ENCODE results near the gene GRIK4. TPM values are rescaled to one million over a fixed set of nuclear protein-coding genes. Genes with fewer than 3 reads are reported as not detected.

The GRIK4 gene
- polyA plus RNA-seq, 1 experiment: 0.55 TPM

DNA sequence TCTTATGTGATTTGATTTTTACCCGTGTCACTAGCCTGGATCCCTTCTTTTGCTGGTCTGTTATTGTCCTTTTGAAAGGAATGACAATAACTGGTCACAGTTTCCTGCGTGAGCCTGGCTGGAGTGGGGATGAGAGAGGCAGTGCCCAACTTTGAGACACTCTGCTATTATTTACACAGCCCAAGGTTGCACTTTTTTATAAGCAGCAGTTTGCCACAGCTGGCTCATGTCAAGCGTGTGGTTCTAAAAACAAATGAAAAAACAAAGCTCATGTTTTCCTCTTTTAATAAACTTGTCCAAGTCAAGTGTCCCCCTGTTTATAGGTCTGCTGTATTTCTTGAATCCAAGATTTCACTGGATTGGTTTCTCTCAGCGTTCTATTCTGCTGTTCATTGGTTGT is 201.3 kb downstream of the GRIK4 start:
- Histone ChIP-seq H3K4me3 (ENCODE audit: low read depth, low read length) (no peak overlapping the region), H3K27me3 (ENCODE audit: control insufficient read depth, insufficient read depth, low read length) (no peaks in the 10 kb centered on the region), H3K9me3 (ENCODE audit: control insufficient read depth, insufficient read depth, low read length) (no peaks in the 10 kb centered on the region; the same call in 1 of the 2 replicates), H3K27ac (ENCODE audit: low read depth, low read length) (no peak overlapping the region)
- DNase-seq (ENCODE audit: low read depth, low spot score): no peak
- CTCF ChIA-PET: interaction anchor here (0.6 to 1.5 kb wide), 4 partner anchors 18 to 200 kb away, joined by 3 to 6 read pairs (median 4); no protein-coding TSS in a partner anchor
- no peak for TF ChIP-seq CTCF (IDR thresholded peaks at IDR 0.05; ENCODE audit: low read depth, low read length)
- POLR2A ChIA-PET: no interaction called here

GRCh38 chr11:120713296-120713695 is 201.7 kb downstream of the GRIK4 start:
- POLR2A ChIA-PET: no interaction called here
- no peak overlapping the region for H3K27ac ChIP-seq (ENCODE audit: low read depth, low read length)
- H3K27me3 ChIP-seq (ENCODE audit: control insufficient read depth, insufficient read depth, low read length): no peaks in the 10 kb centered on the region
- CTCF ChIA-PET: interaction anchor here (1.1 to 1.5 kb wide), 2 partner anchors 28 to 89 kb away, joined by 5 to 6 read pairs; no protein-coding TSS in a partner anchor
- no peak for DNase-seq (ENCODE audit: low read depth, low spot score)
- TF ChIP-seq CTCF (IDR thresholded peaks at IDR 0.05; ENCODE audit: low read depth, low read length): no peak
- no peaks in the 10 kb centered on the region for H3K9me3 ChIP-seq (ENCODE audit: control insufficient read depth, insufficient read depth, low read length)
- H3K4me3 ChIP-seq (ENCODE audit: low read depth, low read length): no peak overlapping the region

DNA sequence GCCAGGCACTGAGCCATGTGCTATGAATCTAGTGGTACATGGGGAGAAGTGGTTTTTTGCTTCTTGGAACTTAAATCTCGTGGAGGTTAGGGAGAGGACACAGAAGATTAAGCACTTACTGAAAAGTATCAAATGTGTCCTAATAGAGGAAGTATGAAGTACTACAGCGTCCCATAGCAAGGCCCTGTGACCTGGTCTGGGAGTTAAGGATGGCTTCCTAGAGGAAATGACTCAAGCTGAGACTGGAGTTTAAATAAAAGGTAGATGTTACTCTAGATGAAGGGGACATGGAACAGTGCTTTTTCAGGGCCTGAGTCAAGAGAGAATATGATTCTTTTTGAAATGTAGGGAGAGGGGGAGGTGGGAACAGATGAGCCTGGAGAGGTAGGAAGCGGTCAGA is 202.9 kb downstream of the GRIK4 start:
- H3K27ac ChIP-seq (ENCODE audit: low read depth, low read length): no peak overlapping the region

DNA sequence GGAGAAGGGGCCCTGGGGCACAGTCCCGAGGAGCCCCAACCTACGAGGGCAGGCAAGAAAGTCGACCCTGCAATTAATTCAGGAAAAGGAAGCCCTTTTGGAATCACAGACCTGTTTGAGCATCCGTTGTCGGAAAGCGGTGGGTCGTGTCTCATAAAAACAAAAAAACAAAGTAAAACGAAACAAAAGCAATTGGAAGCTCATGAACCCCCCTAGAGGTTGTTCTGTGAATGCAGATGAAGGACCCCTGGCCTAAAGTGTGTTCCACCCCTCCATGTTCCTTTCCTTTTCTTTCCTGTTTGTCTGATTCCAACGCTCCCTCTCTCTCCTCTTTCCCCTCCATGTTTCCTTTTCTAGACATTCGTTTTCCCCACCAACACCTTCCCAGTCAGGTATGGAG is 203.7 kb downstream of the GRIK4 start:
- H3K9me3 ChIP-seq (ENCODE audit: control insufficient read depth, insufficient read depth, low read length): no peaks in the 10 kb centered on the region
- ChIA-PET POLR2A (no interaction called here), CTCF (interaction anchor here (0.9 to 2.1 kb wide), 4 partner anchors 22 to 412 kb away, joined by 3 to 7 read pairs (median 4); no protein-coding TSS in a partner anchor)
- DNase-seq (ENCODE audit: low read depth, low spot score): no peak
- H3K4me3 ChIP-seq (ENCODE audit: low read depth, low read length): no peak overlapping the region
- no peak overlapping the region for H3K27ac ChIP-seq (ENCODE audit: low read depth, low read length)
- peak; percentile 68 for TF ChIP-seq CTCF (IDR thresholded peaks at IDR 0.05; ENCODE audit: low read depth, low read length)
- H3K27me3 ChIP-seq (ENCODE audit: control insufficient read depth, insufficient read depth, low read length): peaks cover 3% of the 10 kb centered on the region

More for the DNA sequence above, 202.9 kb downstream of the GRIK4 start:
- TF ChIP-seq CTCF (IDR thresholded peaks at IDR 0.05; ENCODE audit: low read depth, low read length): no peak
- ChIA-PET CTCF (interaction anchor here (0.6 to 2.1 kb wide), 4 partner anchors 21 to 150 kb away, joined by 3 to 7 read pairs (median 5); no protein-coding TSS in a partner anchor), POLR2A (no interaction called here)
- Histone ChIP-seq H3K27me3 (ENCODE audit: control insufficient read depth, insufficient read depth, low read length) (no peaks in the 10 kb centered on the region), H3K9me3 (ENCODE audit: control insufficient read depth, insufficient read depth, low read length) (no peaks in the 10 kb centered on the region), H3K4me3 (ENCODE audit: low read depth, low read length) (no peak overlapping the region)
- no peak for DNase-seq (ENCODE audit: low read depth, low spot score)

DNA sequence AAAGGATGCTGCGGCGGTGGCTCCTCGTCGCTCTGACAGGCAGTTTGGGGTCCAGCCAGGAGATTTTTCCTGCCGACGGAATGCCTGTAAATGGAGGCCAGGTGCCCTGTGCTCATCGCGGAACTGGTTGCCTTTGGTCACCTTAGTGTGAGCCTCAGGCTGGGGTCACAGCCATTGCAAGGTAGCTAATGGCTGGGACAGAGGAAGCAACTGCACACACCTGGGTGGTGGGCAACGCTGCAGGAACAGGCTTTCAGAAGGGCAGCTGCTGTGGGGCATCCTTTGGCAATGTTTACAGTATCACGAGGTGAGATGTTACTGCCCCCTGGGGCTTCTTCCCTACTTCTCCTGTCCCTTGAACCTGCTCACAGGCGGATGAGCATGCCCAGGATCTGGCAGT is 205.5 kb downstream of the GRIK4 start:
- ChIA-PET POLR2A (interaction anchor here (0.6 kb wide), 1 partner anchor 882 kb away, joined by 4 read pairs; no protein-coding TSS in a partner anchor), CTCF (no interaction called here)
- H3K9me3 ChIP-seq (ENCODE audit: control insufficient read depth, insufficient read depth, low read length): no peaks in the 10 kb centered on the region
- H3K4me3 ChIP-seq (ENCODE audit: low read depth, low read length): no peak overlapping the region
- no peak for DNase-seq (ENCODE audit: low read depth, low spot score)
- H3K27ac ChIP-seq (ENCODE audit: low read depth, low read length): no peak overlapping the region
- no peak for TF ChIP-seq CTCF (IDR thresholded peaks at IDR 0.05; ENCODE audit: low read depth, low read length)
- H3K27me3 ChIP-seq (ENCODE audit: control insufficient read depth, insufficient read depth, low read length): peaks cover 9% of the 10 kb centered on the region

Data from AG04450 (cell line).